Mesendoderm (in vitro differentiated cells): ENCODE results near the gene PRKCSH.
"Not testable (repeated sequence)": the region's sequence is repeated elsewhere in the genome, so short reads cannot be mapped to it uniquely, and the experiment has no call there.

Experiments
- DNase-seq: peaks from one replicate; pipeline ENCODE4 v3.0.0; 2013
- H2AK5ac ChIP-seq: 2 replicates; pipeline ENCODE4 v1.6.1; 2013; ENCODE audit warnings: low read length, inconsistent platforms
- H2BK120ac ChIP-seq: 2 replicates; pipeline ENCODE4 v1.6.1; 2013; ENCODE audit warnings: low read depth, mild to moderate bottlenecking, low read length, moderate library complexity, mixed read lengths
- H2BK15ac ChIP-seq: replicated peaks from 2 replicates; pipeline ENCODE4 v1.6.1; 2013; ENCODE audit warnings: low read depth, mild to moderate bottlenecking, moderate library complexity
- H2BK5ac ChIP-seq: 2 replicates; pipeline ENCODE4 v1.6.1; 2013; ENCODE audit warnings: low read length, inconsistent platforms
- H3K18ac ChIP-seq: 2 replicates; pipeline ENCODE4 v1.6.1; 2013; ENCODE audit warnings: mild to moderate bottlenecking, low read length, mixed read lengths
- H3K23ac ChIP-seq: one replicate; pipeline ENCODE4 v1.6.1; 2013; ENCODE audit warnings: low read length
- H3K27ac ChIP-seq: 2 replicates; pipeline ENCODE4 v1.5.1; 2013; ENCODE audit warnings: low read depth, mild to moderate bottlenecking, inconsistent platforms, low read length, moderate library complexity
- H3K27me3 ChIP-seq: 2 replicates; pipeline ENCODE4 v1.6.1; 2013; ENCODE audit warnings: low read length, control low read depth, mild to moderate bottlenecking, inconsistent platforms; ENCODE audit not compliant: insufficient read depth, poor library complexity
- H3K36me3 ChIP-seq: 2 replicates; pipeline ENCODE4 v1.6.1; 2013; ENCODE audit warnings: low read length, inconsistent platforms; ENCODE audit not compliant: control insufficient read depth, insufficient read depth
- H3K4ac ChIP-seq: one replicate; pipeline ENCODE4 v1.6.1; 2013; ENCODE audit warnings: low read depth, mild to moderate bottlenecking, low read length, moderate library complexity
- H3K4me1 ChIP-seq: 2 replicates; pipeline ENCODE4 v1.6.1; 2013; ENCODE audit warnings: low read depth, low read length, inconsistent platforms; ENCODE audit not compliant: control insufficient read depth
- H3K4me2 ChIP-seq: 2 replicates; pipeline ENCODE4 v1.6.1; 2013; ENCODE audit warnings: low read length
- H3K4me3 ChIP-seq: 2 replicates; pipeline ENCODE4 v1.5.1; 2013; ENCODE audit warnings: mild to moderate bottlenecking, low read length
- H3K56ac ChIP-seq: one replicate; pipeline ENCODE4 v1.6.1; 2013; ENCODE audit warnings: low read length
- H3K79me1 ChIP-seq: 2 replicates; pipeline ENCODE4 v1.6.1; 2013; ENCODE audit warnings: low read length, inconsistent platforms
- H3K79me2 ChIP-seq: 2 replicates; pipeline ENCODE4 v1.6.1; 2013; ENCODE audit warnings: mild to moderate bottlenecking, low read length; ENCODE audit not compliant: control insufficient read depth, insufficient read depth
- H3K9ac ChIP-seq: 2 replicates; pipeline ENCODE4 v1.6.1; 2013; ENCODE audit warnings: low read length, inconsistent platforms
- H4K5ac ChIP-seq: one replicate; pipeline ENCODE4 v1.6.1; 2013; ENCODE audit warnings: low read length
- H4K8ac ChIP-seq: one replicate; pipeline ENCODE4 v1.6.1; 2013; ENCODE audit warnings: low read depth, mild to moderate bottlenecking, control low read depth, low read length, moderate library complexity
- WGBS: extraction: QIAGEN DNeasy Blood & Tissue Kit; methylation state at CpG from one replicate; pipeline ENCODE4 v1.1.7; 2013; ENCODE audit warnings: low lambda C conversion rate, missing lambda C conversion rate; ENCODE audit not compliant: insufficient coverage; ENCODE audit errors: extremely low coverage; 5-methylcytosine and 5-hydroxymethylcytosine counted together

PRKCSH gene

DNA sequence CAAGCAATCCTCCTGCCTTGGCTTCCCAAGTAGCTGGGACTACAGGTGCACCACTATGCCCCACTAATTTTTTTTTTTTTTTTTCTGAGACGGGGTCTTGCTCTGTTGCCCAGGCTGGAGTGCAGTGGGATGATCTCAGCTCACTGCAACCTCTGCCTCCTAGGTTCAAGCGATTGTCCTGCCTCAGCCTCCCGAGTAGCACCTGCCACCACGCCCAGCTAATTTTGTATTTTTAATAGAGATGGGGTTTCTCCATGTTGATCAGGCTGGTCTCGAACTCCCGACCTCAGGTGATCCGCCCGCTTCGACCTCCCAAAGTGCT lies 19.8 kb downstream of the PRKCSH start:
- not testable (repeated sequence) for H4K8ac ChIP-seq, H3K79me1 ChIP-seq, H3K4me3 ChIP-seq, H3K23ac ChIP-seq, H3K4ac ChIP-seq, H2BK5ac ChIP-seq, H3K56ac ChIP-seq, H3K18ac ChIP-seq, DNase-seq, H2AK5ac ChIP-seq, H2BK15ac ChIP-seq, H3K4me1 ChIP-seq, H3K27ac ChIP-seq, H3K27me3 ChIP-seq, H3K4me2 ChIP-seq, H3K79me2 ChIP-seq, H3K36me3 ChIP-seq, H3K9ac ChIP-seq, H2BK120ac ChIP-seq, H4K5ac ChIP-seq
- WGBS: no CpG with 5 or more reads among the region's 9 CpGs

DNA sequence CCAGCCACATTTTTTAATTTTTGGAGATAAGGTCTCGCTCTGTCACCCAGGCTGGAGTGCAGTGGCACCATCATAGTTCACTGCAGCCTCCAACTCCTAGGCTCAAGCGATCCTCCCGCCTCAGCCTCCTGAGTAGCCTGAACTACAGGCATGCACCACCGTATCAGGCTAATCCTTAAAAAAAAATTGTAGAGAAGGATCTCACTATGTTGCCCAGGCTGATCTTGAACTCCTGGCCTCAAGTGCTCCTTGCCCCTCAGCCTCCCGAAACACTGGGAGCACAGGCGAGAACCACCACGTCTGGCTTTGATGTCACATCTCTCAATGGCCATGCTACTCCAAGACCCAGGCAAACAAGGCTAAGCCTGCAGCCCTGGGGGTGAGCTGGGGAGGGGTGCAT lies 21.2 kb downstream of the PRKCSH start:
- Histone ChIP-seq H3K9ac (no peak overlapping the region), H3K79me2 (no peaks in the 10 kb centered on the region), H3K18ac (no peak overlapping the region), H3K36me3 (no peaks in the 10 kb centered on the region), H3K27me3 (no peaks in the 10 kb centered on the region), H4K8ac (no peak overlapping the region), H3K4me2 (no peak overlapping the region), H3K27ac (no peak overlapping the region), H2AK5ac (no peak overlapping the region), H3K56ac (no peak overlapping the region), H4K5ac (no peak overlapping the region), H3K4me1 (no peaks in the 10 kb centered on the region), H3K79me1 (no peaks in the 10 kb centered on the region), H3K4me3 (no peak overlapping the region), H2BK5ac (no peak overlapping the region), H3K4ac (no peak overlapping the region), H2BK15ac (no peak overlapping the region), H3K23ac (no peak overlapping the region), H2BK120ac (no peak overlapping the region)
- no peak for DNase-seq
- no CpG with 5 or more reads among the region's 7 CpGs for WGBS

DNA sequence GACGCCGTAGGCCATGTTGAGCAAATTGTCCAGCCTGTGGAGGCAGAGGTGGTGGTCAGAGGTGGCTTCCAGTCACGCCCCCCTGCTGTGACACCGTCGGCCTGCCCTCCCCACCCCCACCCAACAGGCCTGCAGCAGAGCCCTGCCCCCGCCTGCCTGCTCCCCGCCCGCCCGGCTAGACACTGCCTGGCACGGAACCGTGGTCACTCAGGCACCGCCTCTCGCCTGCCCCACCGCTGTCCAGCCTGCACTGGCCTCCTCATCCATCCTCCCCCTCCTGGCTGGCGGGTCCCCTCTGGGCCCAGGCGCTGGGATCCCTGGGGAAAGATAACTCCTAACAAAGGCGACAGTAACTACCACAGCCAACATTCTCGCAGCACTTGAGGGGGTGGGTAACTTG lies 21.7 kb downstream of the PRKCSH start:
- H2BK120ac ChIP-seq: no peak overlapping the region
- no peak overlapping the region for H4K8ac ChIP-seq
- H3K4me2 ChIP-seq: no peak overlapping the region
- H3K4me3 ChIP-seq: no peak overlapping the region
- H3K56ac ChIP-seq: no peak overlapping the region
- no peak overlapping the region for H2AK5ac ChIP-seq
- H3K27me3 ChIP-seq: no peaks in the 10 kb centered on the region
- H4K5ac ChIP-seq: no peak overlapping the region
- H3K79me1 ChIP-seq: no peaks in the 10 kb centered on the region
- no peak overlapping the region for H2BK5ac ChIP-seq
- H2BK15ac ChIP-seq: no peak overlapping the region
- no peak overlapping the region for H3K4ac ChIP-seq
- no peak overlapping the region for H3K23ac ChIP-seq
- no peaks in the 10 kb centered on the region for H3K79me2 ChIP-seq
- no peaks in the 10 kb centered on the region for H3K4me1 ChIP-seq
- H3K9ac ChIP-seq: no peak overlapping the region
- H3K18ac ChIP-seq: no peak overlapping the region
- no CpG with 5 or more reads among the region's 18 CpGs for WGBS
- no peak for DNase-seq
- H3K36me3 ChIP-seq: no peaks in the 10 kb centered on the region
- no peak overlapping the region for H3K27ac ChIP-seq

DNA sequence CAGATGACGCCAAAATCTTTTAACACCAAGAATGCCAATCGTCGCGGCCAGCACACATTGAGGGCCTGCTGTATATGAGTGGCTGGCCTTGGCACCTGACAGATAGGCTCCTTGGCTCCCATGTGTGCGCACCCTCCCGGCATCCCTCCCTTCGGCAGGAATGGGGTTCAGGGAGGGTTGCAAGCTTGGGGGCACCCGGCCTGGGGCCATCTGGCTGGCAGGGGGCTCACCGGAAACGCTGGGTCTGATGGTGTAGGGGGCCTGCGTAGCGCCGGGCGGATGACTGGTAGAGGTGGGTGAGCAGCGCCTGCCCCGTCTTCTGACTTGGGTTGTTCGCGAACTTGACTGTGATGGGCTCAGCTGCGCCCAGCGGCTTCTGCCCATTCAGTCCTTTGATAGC lies 22.4 kb downstream of the PRKCSH start:
- H3K4me1 ChIP-seq: no peaks in the 10 kb centered on the region
- H3K9ac ChIP-seq: no peak overlapping the region
- H3K27me3 ChIP-seq: no peaks in the 10 kb centered on the region
- no peak overlapping the region for H3K4ac ChIP-seq
- no peaks in the 10 kb centered on the region for H3K36me3 ChIP-seq
- no peak overlapping the region for H3K23ac ChIP-seq
- WGBS: no CpG with 5 or more reads among the region's 20 CpGs
- no peaks in the 10 kb centered on the region for H3K79me2 ChIP-seq
- no peak overlapping the region for H3K27ac ChIP-seq
- H4K8ac ChIP-seq: no peak overlapping the region
- H2AK5ac ChIP-seq: no peak overlapping the region
- no peak overlapping the region for H3K18ac ChIP-seq
- H3K4me3 ChIP-seq: no peak overlapping the region
- no peak overlapping the region for H3K56ac ChIP-seq
- H2BK120ac ChIP-seq: no peak overlapping the region
- H3K4me2 ChIP-seq: no peak overlapping the region
- no peak overlapping the region for H4K5ac ChIP-seq
- H2BK15ac ChIP-seq: no peak overlapping the region
- no peaks in the 10 kb centered on the region for H3K79me1 ChIP-seq
- DNase-seq: no peak
- no peak overlapping the region for H2BK5ac ChIP-seq

DNA sequence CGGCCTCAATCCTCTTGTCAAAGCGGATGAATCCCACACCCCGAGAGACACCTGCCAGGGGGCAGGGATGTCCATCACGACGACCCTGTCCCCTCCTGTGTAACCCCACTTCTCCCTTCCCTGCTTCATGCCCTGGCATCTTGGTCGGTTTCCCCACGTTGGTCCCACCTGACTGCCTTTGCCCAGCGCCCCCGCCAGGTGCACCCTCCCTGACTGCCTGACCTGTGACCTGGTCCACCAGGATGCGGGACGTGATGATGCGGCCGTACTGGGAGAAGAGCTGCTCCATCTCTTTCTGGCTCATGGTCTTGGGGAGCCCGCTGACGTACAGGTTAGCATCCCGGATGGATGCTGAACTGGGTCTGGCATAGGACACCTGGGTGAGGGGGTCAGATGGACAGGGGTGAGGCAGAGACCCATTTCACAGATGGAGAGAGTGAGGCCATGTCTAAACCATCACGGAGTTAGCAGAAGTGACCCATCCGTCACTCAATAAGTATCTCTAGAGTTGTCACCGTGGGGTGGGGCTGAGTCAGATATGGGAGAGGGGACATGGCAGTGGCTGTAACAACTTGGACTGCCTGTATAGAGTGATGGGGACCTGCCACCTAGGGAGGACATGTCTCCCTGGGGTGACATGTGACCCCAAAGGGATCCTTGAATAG lies 22.9 kb downstream of the PRKCSH start:
- Histone ChIP-seq H3K4me2 (no peak overlapping the region), H3K79me2 (no peaks in the 10 kb centered on the region)
- no CpG with 5 or more reads among the region's 19 CpGs for WGBS

DNA sequence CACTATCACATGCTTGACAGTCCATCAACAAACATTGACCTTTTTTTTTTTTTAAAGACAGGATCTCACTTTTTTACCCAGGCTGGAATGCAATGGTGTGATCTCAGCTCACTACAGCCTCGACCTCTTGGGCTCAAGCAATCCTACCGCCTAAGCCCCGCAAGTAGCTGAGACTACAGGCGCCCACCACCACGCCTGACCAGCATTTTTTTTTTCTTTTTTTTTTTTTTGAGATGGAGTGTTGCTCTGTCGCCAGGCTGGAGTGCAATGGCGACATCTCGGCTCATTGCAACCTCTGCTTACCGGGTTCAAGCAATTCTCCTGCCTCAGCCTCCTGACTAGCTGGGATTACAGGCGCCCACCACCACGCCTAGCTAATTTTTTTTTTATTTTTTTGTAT lies 23.5 kb downstream of the PRKCSH start:
- not testable (repeated sequence) for H2BK15ac ChIP-seq, H3K18ac ChIP-seq, DNase-seq, H3K23ac ChIP-seq, H4K8ac ChIP-seq, H3K4ac ChIP-seq, H2AK5ac ChIP-seq, H2BK120ac ChIP-seq, H3K79me2 ChIP-seq, H2BK5ac ChIP-seq, H3K36me3 ChIP-seq, H3K56ac ChIP-seq, H3K4me1 ChIP-seq, H3K27ac ChIP-seq, H3K79me1 ChIP-seq, H4K5ac ChIP-seq, H3K27me3 ChIP-seq, H3K4me2 ChIP-seq, H3K4me3 ChIP-seq, H3K9ac ChIP-seq
- no CpG with 5 or more reads among the region's 11 CpGs for WGBS

More for the DNA sequence above, 22.9 kb downstream of the PRKCSH start:
- no peak overlapping the region for H2BK15ac ChIP-seq
- no peak overlapping the region for H3K56ac ChIP-seq
- no peak overlapping the region for H4K5ac ChIP-seq
- no peaks in the 10 kb centered on the region for H3K27me3 ChIP-seq
- no peak overlapping the region for H3K27ac ChIP-seq
- H3K36me3 ChIP-seq: no peaks in the 10 kb centered on the region
- no peak overlapping the region for H3K4me3 ChIP-seq
- no peaks in the 10 kb centered on the region for H3K4me1 ChIP-seq
- H3K4ac ChIP-seq: no peak overlapping the region
- no peak overlapping the region for H2BK120ac ChIP-seq
- H2AK5ac ChIP-seq: no peak overlapping the region
- no peak overlapping the region for H4K8ac ChIP-seq
- H3K18ac ChIP-seq: no peak overlapping the region
- DNase-seq: no peak
- no peak overlapping the region for H2BK5ac ChIP-seq
- no peak overlapping the region for H3K9ac ChIP-seq
- H3K23ac ChIP-seq: no peak overlapping the region
- H3K79me1 ChIP-seq: no peaks in the 10 kb centered on the region
